Inferior parietal cortex (tissue), 1 donor: ENCODE results near the gene KLF16.

ENCODE experiments used
- DNase-seq: peaks from one replicate; pipeline ENCODE4 v3.0.0-alpha.2; 2016; ENCODE audit errors: extremely low spot score

Gene KLF16

GRCh38 chr19:1823020-1823419, 40.4 kb downstream of the KLF16 start:
- no peak for DNase-seq

DNA sequence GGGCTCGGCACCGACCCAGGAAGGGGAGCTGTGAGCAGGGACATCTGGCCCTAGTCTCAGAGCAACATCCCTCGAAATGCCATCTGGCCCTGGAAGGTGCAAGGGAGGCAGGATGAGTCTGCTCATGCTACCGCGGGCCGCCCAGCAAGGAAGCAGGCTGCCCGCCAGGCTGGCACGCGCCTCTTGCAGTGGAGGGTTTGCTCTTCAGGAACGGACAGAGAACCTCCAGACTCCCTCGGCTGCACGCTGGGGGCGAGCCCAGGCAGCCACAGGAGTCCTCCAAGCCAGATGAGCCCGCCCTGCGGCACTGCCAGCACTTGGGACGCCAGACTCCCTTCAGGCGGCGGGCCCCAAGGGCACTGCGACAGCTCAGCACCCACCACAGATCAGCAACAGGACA, 41.2 kb downstream of the KLF16 start:
- DNase-seq, result no peak

DNA sequence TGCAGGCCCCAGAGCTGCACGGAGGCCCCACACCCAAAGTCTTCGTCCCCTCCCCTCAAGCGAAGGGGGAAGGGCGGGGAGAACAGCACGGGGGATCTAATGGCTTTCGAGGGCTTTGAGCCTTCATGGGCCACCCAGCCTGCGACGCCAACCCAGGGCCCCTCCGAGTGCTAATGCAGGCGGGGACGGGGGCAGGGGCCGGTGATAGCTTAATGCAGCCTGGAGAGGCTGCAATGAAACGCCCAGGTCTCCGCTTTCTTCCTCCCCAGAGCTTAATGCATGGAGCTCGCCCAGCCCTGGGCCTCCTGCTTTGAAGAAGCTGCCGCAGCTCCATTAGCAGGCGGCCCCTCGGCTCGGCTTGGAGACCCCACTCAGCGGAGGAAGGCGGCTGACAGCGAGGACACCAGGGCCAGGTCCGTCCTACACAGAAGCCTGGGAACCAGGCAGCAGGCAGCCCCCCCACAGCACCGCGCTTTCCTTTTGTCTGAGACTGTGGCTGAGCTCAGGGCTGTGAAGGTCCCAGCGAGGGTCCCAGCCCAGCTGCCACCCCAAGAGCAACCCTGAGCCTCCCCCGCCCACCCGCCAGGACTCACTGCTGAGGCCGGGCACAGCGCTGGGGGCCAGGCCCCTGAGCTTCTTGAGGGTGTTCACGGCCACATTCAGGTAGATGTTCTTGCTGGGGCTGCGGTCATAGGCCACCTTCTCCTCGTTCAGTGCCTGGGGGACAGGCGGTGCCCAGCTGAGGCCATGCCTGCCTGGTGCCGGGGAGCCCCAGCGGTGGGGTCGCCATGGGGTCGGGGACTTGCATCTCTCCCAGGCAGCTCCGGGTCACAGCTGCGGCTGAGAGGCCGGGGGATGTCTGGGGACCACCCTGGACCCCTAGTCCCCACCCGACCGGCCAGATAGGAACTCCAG, 43.8 kb downstream of the KLF16 start:
- no peak for DNase-seq

DNA sequence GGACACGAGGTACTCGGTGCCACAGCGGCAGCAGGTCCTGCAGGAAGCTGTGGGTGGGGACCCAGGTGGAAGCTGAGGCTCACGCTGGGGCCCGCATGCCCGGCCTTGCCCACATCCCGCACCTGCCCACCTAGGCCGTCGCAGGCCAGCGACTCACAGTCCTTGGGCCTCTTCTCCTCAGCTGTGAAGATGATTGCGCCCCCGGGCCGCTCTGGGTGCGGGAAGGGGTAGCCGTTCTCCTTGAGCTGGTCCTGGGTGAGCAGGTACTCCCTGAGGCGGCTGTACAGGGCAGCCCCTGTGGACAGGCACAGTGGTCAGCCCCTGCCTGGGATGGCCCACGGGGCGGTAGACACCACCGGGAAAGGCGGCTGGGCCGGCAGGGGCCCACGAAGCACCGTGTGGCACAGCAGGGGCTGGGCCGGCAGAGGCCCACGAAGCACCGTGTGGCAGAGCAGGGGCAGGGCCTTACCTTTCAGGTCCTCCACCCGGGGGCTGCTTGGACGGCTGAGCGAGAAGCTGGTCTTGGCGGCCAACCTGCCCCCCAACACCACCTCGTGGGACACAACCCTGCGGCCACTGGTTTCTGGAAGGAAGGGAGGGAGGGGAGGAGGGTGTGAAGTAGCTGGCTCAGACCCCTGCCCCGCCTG, 44.7 kb downstream of the KLF16 start:
- DNase-seq, result no peak

- no peak for DNase-seq
Observed at GRCh38 chr19:1817553-1818179, 45.7 kb downstream of the KLF16 start.

GRCh38 chr19:1816530-1817298, 46.7 kb downstream of the KLF16 start:
- DNase-seq, result no peak

GRCh38 chr19:1815605-1816529, 47.5 kb downstream of the KLF16 start:
- DNase-seq, result no peak

- DNase-seq, result no peak
Observed at GRCh38 chr19:1814833-1815604, 48.4 kb downstream of the KLF16 start.

DNA sequence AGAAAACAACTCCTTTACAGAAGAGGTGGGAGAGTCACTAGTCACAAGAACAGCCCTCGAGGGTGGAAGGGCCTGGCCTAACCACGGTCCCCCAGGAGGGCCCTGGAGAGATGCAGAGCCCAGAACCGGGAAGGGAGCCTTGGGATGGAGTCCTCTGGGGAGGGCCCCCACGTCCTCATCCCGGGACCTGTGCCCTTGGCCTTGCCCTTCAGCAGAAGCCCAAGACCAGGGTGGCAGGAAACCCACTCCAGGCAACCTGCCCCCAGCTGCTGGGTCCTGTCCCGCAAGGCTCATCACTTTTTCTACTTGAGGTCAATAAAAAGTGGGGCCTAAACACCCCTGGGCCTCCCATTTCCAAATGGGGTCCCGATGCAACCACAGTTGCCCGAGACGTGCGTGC, 49.0 kb downstream of the KLF16 start:
- no peak for DNase-seq

- DNase-seq, result no peak
Observed at GRCh38 chr19:1813192-1814182, 49.9 kb downstream of the KLF16 start.

GRCh38 chr19:1812426-1813191, 50.8 kb downstream of the KLF16 start:
- DNase-seq, result peak; percentile 70

- no peak for DNase-seq
Observed at GRCh38 chr19:1811942-1812425, 51.4 kb downstream of the KLF16 start, which contains the start of gene ATP8B3. ATP8B3 (minus strand) TSS chr19:1812276; CDS start chr19:1811736, 540 bp downstream.

DNA sequence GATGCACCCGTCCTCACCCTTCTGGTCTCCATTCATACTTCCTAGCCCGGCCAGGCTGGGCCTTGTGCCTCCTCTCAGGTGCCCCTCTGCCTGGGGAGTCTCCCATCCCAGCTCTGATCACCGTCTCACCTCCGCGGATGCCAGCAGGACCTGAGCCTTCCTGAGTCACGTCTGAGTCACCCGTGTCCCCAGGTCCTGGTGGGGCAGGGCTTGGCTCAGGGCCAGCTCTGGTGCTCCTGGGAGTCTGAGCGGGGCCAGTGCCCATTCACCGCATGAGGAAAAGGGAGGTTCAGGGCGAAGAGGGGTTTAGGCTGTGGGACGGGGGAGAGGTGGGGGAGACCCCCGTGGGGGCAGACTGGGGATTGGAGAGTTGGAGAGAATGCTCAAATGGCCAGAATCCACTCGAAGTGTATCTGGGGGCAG, 51.9 kb downstream of the KLF16 start:
- no peak for DNase-seq

DNA sequence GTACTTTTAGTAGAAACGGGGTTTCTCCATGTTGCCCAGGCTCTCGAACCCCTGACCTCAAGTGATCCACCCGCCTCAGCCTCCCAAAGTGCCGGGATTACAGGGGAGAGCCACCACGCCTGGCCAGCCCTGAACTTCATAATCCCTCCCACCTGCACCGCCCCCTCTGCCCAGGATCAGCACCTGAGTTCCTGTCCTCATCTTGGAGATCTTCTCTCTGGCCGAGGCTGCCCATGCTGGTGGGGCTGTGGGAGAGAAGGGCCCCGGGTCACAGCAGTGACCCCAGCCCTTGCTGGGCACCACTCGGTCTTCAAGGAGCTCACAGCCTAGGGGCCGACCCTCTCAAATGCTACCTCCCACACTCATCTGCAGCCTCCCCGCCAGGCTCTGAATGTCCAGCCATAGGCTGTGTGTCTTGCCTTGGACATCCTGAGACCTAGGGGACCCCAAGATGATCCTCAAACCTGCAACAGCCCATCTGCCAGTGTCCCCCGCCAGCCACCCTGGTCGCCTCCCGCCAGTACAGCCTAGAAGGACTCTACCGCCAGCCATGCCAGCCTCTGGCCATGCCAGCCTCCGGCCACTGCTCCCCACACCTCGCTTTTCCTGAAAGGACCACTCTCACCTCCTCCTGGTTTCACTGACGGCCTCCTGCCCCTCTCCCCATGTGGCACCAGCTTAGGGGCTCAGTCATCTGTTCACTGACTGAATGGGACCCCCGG, 52.8 kb downstream of the KLF16 start:
- no peak for DNase-seq

- DNase-seq, result no peak
Observed at GRCh38 chr19:1809678-1810077, 53.7 kb downstream of the KLF16 start.

GRCh38 chr19:1808395-1808731, 55.0 kb downstream of the KLF16 start:
- DNase-seq, result no peak

GRCh38 chr19:1807695-1808394, 55.5 kb downstream of the KLF16 start:
- DNase-seq, result no peak
